NCI-H774 (cell line): ENCODE data around the gene MAJIN.
A peak's percentile ranks its signal among the peaks of the same experiment; 100 is the strongest.
"Not testable (repeated sequence)": the region's sequence is repeated elsewhere in the genome, so short reads cannot be mapped to it uniquely, and the experiment has no call there.

Experiments
- DNase-seq: peaks from one replicate; lab custom pipeline; 2025; lab: John Stamatoyannopoulos, UW

The MAJIN gene, protein sequence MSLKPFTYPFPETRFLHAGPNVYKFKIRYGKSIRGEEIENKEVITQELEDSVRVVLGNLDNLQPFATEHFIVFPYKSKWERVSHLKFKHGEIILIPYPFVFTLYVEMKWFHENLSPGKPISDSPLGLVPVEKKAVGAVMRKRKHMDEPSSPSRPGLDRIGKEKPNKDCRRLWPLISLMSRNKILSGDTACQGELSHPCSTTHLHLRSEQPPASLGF

DNA sequence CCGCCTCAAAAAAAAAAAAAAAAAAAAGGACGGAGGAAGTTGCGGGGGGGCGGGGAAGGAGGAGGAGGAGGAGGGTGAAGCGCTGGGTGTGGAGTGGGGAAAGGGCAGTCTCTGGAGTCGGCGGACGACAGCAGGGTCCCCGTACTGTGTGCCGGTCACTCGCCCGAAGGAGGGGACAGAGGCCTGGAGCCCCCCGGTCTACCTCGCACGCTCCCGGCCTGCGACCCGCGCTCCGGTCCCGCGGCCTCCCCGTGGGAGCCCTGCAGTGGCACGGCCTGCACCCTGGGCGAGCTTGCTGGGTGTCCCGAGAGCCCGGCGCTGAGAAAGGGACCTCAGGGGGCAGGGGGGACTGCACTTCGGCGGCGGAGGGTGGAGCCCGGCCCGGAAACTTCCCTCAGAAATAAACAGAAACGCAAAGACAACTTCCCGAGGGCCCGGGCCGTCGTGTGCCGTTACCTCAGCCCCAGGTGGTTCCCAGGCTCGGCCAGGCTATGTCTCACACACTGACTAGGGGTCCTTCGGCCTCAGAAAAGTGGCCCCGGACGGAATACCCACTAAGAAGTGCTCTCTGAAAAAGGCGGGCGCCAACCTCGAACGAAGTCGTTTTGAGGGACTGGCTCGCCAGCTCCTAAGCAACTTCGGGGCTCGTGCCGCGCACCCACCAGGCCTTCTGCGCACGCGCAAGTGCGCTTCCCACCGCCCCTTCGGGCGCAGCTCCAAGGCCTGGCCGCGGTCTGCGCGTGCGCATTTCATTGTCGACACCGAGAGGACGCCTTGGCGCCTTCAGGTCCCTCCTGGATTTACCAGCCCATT lies at the start of gene MAJIN:
TSS of gene MAJIN (minus strand) at position 688 of the 813 bp plus-strand sequence. CDS start 12,703 bp downstream, outside the sequence.
- DNase-seq = no peak

DNA sequence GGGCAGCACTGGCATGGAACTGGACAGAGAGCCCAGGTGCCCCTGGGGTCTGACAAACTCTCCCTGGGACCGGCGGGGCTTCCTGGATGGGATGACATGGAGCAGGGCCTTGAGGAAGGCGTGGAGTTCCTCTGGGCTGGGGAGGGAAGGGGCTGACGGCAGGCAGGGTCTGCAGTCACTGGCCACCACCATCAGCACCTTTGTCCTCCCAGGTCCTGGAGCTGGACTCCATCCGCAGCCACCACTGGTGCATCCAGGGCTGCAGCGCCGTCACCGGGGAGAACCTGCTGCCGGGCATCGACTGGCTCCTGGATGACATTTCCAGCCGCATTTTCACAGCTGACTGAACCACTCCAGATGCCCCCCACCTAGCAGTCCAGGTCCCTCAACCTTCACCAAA lies 49.6 kb upstream of the MAJIN start:
- no peak for DNase-seq

DNA sequence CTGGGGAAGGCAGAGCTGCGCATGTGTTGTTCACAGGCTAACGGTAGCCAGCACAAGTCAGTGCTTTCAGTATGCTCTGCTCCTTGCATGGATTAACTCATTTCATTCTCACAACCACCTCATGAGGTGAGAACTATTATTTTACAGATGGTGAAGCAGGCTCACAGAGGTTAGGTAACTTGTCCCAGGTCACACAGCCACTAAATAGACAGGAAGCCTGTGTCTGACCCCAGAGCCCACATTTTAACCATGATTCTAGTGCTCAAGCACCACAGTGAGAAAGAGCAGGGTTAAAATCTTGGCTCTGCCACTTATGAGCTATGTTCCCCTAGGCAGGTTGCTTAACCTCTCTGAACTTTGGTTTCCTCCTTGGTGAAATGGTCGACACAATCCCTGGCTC lies 49.1 kb upstream of the MAJIN start:
- no peak for DNase-seq

DNA sequence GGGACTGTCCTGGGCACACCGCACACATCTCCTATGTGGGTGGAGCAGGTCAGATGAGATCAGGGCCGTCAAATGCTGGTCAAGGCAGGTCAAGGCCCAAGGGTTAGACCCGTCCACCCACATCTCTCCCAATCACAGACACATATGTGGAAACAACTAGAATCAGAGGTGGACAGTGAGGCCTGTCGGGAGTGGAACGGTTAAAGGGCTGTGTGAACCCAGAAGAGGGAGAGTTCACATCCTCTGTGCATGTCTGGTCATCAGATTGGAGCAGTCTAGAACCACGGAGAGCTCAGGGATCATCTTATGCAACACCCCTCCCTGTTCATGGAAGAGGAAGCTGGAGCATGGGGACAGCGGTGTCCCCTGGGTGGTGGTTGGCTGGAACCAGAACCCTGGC lies 47.9 kb upstream of the MAJIN start:
- DNase-seq = no peak

DNA sequence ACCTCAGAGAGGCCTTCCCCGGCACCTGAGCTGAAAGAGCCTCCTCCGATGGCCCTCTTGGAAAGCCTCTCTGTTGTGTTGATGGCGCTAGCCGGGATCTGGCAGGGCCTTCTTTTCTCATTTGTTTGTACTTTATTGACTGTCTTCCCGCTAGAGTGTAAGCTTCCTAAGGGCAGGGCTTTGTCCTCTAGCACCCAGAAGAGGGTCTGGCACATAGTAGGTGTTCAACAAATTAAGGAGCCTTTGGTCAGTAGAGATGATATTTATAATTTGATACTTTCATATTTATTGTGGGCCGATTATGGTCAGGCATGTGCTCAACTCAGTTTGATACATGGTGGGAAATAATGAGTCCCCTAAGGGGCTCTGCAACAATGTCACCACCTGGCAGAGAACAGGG lies 46.0 kb upstream of the MAJIN start:
- DNase-seq = no peak

DNA sequence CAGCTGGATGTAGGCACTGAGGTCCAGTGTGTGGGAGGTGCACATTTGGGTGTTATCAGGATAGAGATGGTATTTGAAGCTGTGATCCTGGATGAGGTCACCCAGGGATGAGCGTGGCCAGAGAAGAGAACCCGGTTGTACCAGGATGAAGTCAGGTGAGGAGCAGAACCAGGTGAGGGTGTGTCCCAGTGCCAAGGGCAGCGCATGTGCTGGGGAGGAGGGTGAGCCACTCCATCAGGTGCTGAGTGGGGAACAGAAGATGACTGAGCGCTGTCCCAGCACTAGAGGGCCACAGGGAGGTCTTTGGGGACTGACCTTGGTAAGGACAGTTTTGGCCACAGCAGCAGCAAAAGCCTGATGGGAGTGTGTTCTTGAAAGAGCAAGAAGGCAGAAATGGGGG lies 44.8 kb upstream of the MAJIN start:
- no peak for DNase-seq

DNA sequence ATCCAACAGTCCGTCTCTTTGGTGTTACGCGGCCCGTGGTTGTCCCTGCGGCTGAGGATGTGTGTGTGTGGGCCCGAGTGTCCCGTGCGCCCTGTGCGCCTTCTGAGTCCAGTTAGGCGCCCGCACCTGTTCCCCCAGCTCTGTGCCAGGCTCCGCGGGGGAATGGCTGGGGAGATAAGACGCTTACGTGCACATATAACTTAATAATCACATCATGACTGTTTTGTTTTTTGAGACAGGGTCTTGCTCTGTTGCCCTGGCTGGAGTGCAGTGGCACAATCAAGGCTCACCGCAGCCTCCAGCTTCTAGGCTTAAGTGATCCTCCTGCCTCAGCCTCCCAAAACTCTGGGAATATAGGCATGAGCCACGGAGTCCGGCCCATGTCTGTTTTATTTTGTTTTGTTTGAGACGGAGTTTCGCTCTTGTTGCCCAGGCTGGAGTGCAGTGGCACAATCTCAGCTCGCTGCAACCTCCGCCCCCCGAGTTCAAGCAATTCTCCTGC lies 42.9 kb upstream of the MAJIN start:
- no peak for DNase-seq

DNA sequence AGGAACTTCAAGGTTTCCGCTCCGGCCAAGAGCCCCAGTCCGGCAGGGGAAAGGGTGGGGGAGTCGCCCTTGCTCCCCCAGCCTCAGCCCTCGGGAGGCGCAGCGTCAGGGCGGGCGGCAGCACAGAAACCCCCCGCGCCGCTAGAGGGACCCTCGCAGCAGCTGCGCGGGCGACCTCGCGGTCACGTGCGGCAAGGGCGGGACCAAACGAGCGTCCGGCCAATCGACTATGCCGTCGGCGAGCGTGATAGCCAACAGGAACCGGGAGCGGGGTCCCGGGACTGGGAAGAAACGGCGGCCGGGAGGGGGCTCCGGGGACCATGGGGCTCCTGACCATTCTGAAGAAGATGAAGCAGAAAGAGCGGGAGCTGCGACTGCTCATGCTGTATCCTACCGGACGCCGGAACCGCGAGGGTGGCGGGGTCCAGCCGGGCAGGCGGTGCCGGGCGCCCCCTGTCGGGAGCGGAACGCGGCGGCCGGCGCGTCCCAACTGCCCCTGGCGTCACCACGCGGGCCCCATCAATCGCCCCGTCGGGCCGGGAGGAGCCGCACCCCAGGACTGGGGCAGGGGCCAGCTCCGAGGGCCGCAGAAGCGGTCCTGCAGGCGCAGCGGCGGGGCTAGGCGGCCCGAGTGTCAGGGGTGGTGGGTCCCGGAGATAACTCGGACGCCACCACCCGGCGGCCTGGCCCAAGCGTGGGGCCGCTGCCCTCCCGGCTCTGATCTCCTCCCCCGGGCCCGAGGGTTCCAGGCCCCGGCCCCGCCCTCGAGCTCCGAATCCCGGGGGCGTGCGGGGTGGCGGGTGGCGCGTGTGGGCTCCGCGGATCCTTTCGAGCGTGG lies 42.2 kb upstream of the MAJIN start, which contains the start of gene ARL2:
TSS of gene ARL2 (plus strand) at position 273 of the 838 bp plus-strand sequence. CDS start at position 321, 48 bp downstream.
- DNase-seq = peak; percentile 84

DNA sequence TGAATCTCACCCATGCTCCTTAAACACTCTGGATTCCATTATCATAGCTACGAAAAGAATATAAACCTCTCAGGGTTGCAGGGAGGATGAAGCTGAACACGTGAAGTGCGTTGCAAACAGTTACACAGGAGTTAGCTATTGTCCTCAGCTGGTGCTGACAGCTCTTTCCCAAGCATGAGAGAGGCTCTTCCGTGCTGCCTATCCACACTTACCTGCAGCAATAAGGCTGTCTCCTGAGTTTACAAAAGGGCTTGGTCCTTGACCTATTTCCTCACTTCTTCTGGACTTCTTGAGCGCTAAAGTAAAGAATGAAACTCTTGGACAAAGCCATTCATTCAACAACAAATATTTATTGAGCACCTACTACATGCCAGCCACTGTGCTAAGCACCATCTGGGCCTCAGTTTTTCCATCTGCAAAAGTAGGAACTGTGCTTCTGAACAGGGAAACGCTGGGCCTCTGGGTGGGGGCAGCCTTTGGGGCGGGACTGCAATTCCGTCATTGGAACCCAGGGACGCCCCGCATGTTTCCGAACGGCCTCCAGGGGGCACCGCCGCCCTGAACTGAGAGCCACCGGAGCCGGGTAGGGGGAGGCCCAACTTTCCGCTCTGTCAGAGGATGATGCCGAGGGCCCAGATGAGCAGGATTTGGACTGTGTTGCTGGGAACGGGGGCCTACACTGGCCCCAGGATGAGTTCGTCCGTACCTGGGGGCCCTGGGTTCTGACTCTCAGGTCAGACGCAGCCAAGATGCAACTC lies 41.4 kb upstream of the MAJIN start:
- DNase-seq = peak; percentile 82

DNA sequence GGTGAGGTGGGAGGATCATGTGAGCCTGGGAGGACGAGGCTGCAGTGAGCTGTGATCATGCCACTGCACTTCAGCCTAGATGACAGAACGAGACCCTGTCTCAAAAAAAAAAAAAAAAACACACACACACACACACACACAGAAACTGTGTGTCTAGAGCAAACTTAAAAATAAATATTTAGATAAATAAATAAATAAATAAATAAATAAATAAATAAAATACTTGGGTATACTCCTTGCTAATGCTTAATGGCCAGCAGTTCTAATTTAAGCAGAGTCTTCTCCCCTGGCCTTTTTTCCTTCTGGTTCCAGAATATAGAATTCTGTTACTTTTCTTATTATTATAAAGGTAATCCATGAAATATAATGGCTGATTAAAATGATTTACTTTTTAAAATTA lies 37.0 kb upstream of the MAJIN start:
- no peak for DNase-seq

DNA sequence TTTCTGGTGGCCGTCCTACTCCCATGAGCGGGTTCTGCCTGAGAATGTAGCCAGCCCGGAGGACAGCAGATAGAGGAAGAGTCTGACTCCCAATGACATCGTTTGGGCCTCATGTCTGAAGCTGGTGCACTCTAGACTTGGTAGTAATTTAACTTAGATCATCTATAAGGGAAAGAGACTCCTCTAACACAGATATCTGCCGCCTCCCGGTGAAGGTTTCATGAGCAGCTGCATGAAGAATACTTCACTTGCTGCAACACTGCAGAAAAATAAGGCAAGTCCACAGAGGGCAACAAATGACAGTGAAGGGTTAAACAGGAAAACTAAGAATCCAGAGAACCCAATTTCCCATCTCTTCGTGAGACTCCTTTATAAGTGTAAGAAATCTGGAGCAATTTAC lies 36.1 kb upstream of the MAJIN start:
- DNase-seq = no peak

DNA sequence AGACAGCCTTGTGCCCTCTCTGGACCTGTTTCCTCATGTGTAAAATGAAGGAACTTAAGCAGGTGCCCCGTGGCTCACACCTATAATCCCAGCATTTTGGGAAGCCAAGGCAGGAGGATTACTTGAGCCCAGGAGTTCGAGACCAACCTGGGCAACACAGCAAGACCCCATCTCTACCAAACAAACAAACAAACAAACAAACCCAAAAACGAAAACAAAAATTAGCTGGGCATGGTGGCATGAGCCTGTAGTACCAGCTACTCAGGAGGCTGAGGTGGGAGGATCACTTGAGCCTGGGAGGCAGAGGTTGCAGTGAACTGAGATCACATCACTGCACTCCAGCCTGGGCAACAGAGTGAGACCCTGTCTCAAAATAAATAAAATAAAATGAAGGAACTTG lies 32.1 kb upstream of the MAJIN start:
- DNase-seq = not testable (repeated sequence)

DNA sequence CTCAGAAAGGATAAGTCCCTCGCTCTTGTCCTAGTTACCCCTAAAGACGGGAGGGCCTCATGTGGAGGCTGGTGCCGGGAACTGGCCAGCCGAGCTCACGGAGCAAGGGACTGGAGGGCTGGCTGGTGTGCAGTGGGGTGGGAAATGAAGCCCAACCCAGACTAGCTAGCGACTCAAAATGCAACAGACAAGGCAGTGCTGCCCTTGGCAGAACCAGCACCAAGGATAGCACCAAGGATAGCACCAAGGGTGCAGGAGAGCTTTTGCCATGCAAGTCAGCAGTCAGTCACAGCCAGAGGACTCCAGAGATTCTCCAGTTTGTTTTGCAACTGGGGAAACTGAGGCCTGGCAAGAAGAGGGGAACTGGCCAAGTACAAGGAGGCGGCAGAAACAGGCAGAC lies 31.4 kb upstream of the MAJIN start:
- no peak for DNase-seq

DNA sequence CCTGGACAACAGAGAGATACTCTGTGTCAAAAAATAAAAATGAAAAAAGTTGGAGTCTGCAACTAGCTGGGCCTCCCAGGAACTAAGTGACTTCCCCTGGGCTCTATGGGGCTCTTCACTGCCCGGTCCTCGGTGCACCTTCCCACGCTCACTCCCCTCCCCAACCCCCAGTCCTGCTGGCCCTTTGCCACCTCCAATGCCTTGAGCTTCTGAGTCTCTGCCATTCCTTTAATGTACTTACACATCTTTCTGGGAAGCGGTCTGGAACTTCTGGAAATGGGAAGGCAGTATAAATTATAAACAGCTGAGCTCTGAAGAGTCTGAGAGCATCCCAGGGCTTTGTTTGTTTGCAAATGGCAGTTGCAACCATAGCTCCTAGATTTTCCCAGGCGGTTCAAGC lies 30.8 kb upstream of the MAJIN start:
- no peak for DNase-seq

DNA sequence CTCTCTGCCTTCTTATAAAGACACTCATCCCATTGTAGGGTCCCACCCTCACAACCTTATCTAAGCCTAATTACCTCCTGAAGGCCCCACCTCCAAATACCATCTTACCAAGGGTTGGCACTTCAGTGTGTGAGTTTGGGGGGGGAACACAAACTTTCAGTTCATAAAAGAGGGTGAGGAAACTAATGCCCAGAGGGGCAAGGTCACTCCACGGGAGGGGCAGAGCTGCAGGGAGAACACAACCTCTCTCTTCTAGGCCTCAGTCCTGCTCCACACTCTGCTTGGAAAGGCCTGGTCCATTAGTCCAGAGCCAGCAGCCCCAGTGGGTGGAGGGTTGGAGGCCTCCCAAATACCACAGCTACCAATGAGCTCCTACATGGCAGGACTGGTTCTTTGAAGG lies 27.6 kb upstream of the MAJIN start:
- DNase-seq = no peak

DNA sequence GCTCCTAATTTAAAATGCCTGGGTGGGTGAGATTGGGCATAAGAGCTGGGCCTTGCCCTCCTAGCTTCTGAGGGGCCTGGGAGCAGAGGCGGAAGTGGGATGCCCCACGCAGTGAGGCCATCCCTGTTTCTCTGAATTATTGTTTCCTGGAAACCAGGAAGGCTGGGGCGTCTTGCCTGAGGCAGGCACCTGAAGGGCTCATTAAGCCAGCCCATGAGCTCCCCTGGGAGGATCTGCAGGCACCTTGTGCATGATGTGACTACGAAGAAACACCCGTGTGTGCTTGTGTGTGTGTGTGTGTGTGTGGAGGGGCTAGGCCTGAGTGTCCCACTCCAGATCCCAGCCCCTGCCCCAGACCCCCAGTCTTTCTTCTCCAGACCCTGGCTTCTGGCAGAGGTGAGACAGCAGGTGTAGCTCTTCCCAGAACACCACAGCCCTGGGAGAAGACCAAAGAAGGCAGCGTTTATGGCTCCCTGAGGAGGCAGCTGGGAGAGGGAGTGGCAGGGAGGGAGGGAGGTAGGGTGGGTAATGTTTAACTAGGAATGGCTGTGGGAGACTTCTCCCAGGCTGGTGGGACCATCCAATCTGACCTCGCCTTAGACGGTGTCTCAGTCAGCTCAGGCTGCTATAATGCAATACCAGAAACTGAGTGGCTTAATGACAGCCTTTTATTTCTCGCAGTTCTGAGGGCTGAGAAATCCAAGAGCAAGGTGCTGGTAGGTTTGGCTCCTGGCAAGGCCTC lies 27.0 kb upstream of the MAJIN start:
- no peak for DNase-seq

DNA sequence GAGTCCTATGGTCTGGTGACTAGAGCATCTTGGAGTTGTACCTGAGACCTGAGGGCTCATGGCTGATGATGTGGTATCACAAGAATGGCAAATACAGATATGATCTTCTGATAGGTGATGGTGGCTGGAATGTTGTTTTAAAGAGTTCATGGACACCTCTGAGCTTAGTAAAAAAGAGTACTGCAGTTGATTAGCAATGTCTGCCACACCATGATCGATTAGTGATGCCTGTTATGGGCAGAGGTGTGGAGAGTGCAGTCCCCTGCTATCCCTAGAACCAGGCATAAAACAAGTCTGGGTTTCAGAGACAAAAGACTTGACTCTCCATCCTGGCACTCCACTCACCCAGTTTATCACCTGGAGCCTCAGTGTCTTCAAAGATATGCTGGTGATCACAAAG lies 26.2 kb upstream of the MAJIN start:
- peak; percentile 2 for DNase-seq

DNA sequence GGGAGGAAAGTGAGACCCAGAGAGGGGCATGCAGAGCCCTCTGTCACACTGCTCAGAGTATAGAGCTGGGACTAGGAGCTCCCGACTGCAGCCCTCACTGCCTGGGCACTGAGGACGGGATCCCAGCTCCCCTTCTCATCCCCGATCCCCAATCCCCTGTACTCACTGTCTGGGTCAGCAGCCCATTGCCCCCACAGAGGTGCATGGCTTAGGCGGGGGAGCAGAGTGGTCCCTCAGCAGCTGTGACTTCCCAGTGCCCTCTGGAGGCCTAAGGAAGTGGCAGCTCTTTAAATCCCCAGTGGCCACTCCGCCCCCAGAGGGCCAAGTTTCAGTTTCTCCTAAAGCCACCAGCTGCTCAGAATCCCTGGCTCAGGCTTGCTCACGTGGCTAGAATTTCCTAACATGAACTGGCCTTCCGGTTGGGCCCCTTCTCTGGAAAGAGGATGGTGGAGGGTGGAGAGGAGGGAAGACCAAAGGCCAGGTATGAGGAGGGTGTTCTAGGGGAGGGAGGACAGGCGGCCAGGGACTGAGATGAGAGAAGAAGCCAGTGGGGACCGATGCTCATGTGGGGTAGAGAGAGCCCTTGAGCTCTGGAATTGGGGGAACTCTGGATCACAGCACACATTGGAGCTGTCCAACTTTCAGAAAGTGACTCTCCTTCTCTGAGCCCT lies 24.9 kb upstream of the MAJIN start, which contains the start of gene BATF2:
TSS of gene BATF2 (minus strand) at position 262 of the 671 bp plus-strand sequence. CDS start at position 205, 57 bp downstream.
- DNase-seq = peak; percentile 51

DNA sequence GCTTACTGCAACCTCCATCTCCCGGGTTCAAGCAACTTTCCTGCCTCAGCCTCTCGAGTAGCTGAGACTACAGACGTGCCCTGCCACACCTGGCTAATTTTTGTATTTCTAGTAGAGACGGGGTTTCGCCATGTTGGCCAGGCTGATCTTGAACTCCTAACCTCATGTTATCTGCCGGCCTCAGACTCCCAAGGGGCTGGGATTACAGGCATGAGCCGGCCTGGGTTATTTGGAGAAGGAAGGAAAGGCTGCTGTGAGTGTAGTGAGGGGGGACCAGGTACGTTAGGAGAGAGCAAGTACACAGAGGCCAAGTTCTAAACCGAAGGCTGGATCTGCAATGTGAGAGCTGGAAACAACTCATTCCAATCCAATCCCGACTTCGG lies 24.4 kb upstream of the MAJIN start:
- DNase-seq = no peak

DNA sequence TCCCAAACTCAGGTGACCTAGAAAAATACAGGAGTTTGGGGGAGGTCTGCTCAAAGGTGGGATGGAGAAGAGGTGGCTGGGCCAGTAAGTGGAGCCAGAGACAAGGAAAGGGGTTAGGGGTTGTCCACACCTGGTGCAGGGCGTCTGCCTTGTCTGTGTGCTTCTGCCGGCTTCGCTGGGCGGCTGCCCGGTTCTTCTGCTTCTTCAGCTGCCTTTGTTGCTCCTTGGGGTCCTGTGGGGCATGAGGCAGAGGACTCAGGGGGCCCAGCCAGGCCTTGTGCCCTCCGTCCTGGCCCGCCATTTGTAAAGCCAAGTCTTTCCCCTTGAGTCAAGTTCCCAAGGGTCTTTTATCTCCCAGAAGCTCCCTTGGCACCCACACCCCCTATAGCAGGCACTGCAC lies 22.4 kb upstream of the MAJIN start:
- no peak for DNase-seq
